Mesenteric fat pad (tissue), 1 donor: ENCODE results near the gene MINAR1. TPM values are rescaled to one million over a fixed set of nuclear protein-coding genes. Genes with fewer than 3 reads are reported as not detected.
A peak's percentile ranks its signal among the peaks of the same experiment; 100 is the strongest.

Source experiments
- DNase-seq: peaks from one replicate; pipeline ENCODE4 v3.0.0-alpha.2; 2020; ENCODE audit warnings: low spot score
- total RNA-seq: library from RNA; stranded (reverse); fragmentation: NEBNext Ultra II Directional; extraction: Animal tissue kit (Norgen Biotek cat#: 25700); gene quantifications from one replicate; pipeline ENCODE4 v1.2.1, GENCODE V29; 2021
- donor health status: DM: yes; HTN: yes; CAD: no.

Gene MINAR1
- total RNA-seq, 1 donor from 2014 or later = 0.45 TPM

DNA sequence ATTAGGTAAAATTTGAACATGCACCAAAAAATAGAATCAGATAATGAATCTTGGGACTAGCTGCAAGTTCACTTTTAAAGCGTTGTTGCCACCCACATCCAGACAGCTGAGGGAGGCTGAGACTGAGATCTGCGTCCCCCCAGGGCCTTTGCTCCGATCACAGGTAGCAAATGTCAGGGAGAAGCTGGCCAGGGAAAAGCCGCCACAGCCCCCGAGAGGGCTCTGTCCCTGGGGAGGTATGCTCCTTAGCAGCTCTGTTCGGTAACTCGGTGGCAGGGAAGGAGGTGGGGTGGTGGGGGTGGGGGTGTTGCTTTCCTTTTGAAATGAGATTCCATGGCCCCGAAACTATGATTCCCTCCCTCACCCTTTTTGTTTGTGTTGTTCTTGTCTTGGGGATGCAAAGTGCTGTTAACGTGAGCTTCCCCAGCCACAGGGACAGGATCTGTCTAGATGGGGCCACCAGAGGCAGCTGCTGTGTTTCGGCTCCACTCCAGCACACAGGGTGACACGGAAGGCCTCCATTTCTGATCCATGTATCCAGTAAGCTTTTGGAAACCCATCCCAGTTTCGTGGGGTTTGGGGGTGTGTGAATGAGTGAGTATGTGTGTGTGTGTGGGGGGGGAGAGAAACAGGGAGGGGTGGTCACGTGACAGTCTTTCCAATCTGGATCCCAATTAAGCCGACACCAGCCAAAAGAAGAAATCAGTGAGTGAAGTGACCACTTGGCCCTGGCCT lies 1.1 kb upstream of the MINAR1 start:
- DNase-seq = no peak

DNA sequence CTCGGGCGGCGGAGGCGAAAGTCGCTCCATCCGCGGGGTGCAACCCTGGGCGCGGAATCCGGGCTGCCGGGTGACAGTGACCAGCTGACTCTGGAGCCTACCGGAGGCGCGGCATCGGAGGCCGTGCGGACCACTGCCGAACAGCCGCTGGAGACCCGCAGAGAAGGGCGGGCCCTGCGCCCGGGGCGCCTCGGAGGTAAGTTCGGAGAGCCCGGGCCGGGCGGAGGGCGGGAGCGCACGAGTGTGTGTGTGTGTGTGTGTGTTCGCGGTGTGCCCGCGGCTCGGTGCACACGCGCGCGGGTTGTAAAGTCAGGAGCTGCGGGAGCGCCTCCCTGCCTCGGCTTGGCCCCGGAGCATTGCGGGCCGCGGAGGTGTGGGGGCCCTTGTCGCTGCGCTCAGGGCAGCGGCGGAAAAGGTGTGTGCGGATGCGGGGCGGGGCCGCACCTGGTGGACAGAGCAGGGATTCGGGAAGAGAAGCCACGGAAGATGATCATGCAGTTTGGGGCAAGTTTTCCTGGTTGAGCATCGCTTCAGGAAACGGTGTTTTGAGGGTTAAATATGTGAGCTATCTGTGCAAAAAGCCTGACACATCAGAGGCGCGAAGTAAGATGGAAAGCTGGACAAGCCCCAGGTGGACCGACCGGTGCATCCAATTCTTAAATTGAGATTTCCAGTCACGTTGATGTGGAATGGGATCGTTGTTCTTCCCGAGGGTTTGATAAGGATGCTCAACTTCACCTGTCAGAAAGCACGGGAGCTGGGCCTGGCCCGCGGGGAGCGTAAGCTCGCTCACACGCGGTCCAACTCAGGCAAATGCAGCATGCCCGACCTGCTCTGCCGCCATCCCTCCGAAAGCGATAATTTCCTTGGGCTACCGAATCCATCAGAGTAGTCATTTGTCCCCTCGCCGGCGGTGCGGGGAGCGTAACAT lies 474 bp downstream of the MINAR1 start:
- peak; percentile 88 for DNase-seq

DNA sequence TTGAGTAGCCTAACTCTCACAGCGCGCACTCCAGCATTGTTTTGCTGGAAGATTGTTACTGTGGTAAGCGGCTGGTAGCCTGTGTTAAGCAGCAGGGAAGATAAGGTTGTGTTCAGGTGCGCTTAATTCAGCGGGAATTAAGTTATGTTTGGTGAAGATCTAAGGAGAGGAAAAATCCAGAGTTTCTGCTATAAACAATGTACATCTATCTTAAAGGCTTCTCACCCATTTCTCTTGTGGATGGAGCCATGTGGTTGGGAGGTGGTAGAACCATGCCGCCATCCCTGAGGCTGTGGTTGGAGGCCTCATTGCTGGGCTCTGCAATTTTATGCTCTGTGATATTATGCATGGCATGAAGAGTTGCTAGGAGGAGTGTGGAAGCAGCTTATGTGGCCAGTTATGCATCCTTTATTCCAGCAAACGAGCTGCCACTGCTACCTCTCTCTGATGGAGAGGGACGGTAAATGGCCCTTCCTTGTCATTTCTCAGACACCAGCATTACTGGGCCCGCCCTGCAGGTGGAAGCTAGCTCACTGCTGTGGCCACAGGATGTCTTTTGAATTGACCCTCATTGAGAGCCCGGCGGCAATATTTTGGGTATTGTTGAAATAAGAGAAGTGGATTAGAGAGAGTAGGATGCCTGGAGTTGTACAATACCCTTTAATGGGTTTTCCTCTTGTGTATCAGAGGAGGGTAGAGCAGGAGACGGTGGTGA lies 1.3 kb downstream of the MINAR1 start:
- DNase-seq = no peak

DNA sequence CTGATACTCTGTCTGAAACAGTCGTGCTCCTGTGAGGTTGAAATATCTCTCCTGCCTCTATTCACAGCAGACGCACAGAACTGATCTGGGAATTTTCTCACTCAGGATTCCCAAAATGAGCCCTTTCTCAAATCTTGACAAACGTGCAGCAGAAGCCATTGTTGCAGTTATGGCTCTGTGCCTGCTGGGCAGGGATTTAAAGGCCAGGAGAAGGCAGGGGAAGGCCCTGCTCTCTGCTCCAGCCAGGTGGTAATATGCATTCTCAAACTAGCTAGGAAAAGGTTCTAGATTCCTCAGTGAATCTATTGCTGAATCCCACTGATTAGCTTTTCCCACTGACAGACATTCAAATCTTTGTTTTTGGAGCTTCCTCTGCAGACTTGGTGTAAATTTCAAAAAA lies 2.2 kb downstream of the MINAR1 start:
- no peak for DNase-seq

DNA sequence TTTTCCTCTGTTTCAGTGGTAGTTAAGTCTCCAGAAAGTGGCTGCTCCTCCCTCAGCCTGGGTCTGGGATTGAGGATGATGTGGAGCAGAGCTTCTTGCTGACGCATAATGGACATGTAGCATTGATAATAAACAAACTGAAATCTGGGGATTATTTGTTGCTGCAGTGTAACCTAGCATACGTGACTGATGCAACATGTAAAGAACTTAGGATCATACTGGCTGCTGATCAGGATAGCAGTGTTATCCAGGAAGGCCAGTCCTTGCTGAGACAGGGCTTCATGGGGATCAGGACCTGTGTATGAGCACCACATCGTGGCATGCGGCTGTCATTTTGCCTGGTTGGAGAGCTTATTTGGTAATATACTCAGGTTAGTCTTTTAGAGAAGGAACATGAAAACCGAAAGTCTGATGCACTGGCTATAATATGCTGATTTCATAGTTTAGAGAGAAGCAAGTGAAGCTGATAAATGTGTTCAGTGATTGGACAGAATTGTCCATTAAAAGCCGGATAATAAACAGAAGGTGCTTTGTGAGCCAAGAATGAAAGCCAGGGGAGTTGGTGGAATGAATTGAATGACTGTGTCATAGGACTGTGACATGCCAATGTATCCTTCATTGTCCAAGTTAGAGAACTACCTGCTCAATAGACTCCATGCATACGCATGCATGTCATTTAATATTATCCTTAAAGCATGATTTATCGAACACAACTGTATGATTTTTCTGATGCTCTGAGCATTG lies 4.1 kb downstream of the MINAR1 start:
- no peak for DNase-seq

DNA sequence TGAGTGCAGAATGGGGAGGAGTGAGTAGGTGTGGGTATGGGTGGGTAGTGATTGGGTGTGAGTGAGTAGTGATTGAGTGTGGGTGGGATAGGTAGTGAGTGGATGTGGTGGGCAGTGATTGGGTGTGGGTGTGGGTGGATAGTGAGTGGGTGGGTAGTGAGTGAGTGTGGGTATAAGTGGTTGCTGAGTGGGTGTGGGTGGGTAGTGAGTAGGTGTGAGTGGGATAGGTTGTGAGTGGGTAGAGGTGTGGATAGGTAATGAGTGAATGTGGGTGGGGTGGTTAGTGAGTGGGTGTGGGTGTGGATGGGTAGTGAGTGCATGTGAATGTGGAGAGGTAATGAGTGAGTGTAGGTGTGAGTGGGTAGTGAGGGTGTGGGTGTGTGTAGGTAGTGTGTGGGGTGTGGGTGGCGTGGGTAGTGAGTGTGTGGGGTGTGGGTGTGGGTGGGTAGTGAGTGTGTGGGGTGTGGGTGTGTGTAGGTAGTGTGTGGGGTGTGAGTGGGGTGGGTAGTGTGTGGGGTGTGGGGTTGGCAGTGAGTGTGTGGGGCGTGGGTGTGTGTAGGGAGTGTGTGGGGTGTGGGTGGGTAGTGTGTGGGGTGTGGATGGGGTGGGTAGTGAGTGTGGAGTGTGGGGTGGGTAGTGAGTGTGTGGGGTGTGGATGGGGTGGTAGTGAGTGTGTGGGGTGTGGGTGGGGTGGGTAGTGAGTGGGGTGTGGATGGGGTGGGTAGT lies 5.3 kb downstream of the MINAR1 start:
- DNase-seq = no peak

DNA sequence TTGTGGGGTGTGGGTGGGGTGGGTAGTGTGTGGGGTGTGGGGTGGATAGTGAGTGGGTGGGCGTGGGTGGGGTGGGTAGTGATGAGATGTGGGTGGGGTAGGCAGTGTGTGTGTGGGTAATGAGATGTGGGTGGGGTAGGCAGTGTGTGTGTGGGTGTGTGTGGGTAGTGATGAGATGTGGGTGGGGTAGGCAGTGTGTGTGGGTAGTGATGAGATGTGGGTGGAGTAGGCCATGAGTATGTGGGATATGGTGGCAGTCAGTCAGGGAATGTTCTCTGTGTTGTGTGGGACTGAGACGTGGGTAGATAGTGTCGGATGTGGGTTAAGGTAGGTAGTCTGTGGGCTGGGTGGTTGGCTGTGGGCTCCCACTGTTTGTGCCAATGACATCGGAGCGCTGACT lies 7.1 kb downstream of the MINAR1 start:
- DNase-seq = no peak

DNA sequence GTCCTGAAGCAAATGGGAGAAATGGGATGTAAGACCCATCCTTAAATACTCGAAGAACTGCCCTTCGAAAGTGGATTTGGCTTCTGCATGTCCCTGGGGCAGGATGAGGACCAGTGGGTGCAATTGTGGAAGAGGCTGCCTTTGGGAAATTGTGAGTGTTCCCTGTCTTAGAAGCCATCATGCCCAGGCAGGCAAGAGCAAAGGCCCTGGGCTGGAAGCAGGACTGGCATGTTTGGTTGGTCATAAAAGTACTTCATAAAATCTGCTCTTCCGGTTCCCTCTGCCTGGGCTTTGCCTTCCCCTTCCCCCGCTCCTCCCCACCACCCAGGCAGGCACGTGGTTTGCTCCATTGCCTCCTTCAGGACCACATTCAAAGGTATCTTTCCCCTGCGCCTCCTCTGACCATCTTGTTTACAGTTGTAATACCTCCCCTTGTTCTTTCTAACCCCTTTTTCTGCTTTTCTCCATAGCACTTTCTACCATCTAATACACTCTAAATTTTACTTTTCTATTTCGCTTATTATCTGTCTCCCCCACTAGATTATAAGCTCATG lies 8.3 kb downstream of the MINAR1 start:
- no peak for DNase-seq

DNA sequence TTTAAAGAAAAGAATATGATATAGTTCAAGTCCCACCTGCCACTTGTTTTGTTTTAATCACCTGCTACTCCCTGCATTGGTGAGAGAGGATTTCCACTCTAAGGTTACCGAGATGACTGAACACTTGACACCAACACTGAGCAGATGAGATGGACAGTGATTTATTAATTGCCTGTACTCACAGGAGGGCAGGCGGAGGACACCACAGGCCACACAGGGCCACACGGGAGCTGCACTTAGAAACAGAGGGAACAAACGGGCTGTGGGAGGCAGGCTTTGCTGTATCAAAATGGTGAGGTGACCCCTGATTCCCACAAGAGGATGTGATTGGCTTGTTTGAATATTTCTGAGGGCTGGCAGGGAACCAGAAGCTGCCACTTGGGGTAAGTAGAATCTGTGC lies 10.8 kb downstream of the MINAR1 start:
- no peak for DNase-seq

DNA sequence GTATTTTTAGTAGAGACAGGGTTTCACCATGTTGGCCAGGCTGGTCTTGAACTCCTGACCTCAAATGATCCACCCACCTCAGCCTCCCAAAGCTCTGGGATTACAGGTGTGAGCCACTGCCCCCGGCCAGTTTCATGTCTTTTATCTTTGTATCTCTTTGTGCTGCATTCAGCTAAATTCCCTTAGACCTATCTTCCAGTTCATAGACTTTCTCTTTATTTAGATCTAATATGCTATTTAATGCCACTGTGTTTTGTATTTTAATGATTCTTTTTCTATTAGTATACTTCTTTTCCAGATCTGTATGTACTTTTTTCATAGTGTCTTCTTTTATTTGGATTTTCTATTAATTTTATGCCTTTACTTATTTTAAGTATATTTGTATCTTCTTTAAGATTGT lies 14.9 kb downstream of the MINAR1 start:
- no peak for DNase-seq

DNA sequence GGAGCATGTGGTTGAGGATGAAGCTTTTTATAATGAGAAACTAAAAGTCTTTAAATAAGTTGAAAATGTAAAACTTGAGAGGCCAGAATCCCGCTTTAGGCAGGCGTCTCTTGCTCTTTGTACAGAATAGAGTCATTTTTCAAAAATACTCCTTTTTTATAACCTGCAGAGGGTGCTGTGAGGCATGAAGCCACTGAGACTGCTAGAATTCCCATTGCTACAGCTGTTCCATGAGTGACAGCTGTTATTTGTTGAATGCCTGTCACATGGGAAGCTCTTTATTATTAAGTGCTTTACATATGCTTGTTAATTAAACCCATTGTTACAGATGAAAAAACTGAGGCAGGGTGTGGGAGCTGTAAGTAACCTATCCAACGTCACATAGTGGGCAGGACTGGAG lies 18.5 kb downstream of the MINAR1 start:
- no peak for DNase-seq

DNA sequence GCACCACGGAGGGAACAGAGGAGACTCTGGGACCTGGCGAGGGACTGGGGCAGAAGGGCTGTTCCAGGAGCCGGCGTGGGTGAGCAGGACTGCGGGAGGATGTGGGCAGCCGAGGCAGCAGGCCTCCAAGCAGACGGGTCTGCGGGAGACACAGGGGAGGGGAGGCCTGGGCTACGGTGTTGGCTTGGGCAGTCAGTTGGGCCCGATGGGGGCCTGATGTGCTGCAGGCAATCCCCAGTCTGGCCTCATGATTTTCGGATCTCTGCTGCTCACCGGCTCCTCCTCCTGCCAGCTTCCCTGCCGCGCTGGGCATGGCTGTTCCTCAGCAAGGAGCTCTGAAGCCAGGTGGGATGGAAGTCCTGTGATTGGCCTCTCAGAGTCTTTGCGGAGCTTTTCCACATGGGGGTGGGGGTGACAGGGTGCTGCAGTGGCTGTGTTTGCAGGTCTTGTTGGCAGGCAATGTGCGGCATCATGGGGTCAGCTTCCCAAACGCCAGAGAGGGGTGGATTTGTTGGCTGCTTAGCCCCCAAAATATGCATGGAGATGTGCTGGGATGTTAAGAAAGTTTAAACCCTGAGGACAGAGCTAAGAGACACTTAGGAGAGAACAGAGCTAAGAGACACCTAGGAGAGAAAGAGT lies 19.3 kb downstream of the MINAR1 start:
- DNase-seq = no peak

DNA sequence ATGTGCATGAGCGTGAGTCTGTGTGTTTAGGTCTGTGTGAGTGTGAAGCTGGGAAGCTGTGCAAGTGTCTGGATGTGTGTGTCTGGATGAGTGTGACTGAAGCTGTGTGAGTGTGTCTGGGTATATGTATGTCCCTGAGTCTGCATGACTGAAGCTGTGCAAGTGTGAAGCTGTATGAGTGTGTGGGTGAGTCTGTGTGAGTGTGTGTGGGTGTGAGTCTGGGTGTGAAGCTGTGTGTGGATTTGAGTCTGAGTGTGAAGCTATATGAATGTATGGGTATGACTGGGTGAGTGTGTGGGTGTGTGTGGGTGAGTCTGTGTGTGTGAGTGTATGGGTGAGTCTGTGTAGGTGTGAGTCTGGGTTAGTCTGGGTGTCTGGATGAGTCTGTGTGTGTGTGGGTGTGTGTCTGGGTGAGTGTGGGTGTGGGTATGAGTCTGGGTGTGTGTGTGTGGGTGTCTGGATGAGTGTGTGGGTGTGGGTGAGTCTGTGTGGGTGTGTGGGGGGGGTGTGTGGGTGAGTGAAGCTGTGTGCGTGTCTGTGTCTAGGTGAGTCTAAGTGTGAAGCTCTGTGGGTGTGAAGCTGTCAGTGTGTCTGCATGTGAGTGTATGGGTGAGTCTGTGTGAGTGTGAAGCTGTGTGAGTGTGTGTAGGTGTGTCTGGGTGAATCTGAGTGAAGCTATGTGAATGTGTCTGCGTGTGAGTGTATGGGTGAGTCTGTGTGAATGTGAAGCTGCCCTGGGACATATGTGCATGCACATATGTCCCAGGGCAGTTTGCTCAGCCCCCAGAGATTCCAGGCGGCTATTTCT lies 20.3 kb downstream of the MINAR1 start:
- no peak for DNase-seq

DNA sequence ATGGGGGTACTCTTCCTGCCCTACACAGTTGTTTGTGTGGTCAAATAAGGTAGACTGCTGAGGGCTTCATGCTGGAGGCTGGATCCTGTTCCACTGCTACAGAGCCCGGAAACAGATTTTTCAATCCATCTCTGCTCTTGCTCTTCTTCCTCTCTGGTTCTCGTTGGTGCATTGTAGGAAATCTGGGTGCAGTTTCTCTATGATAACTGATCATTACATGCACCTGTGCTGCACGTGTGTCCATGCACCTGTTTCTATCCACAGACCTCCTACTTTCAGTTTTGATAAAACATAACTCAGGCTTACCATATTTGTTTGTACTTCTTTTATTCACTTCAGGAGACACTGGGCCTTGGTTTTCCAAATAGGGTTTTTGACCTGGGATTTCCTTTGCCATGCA lies 21.3 kb downstream of the MINAR1 start:
- no peak for DNase-seq

DNA sequence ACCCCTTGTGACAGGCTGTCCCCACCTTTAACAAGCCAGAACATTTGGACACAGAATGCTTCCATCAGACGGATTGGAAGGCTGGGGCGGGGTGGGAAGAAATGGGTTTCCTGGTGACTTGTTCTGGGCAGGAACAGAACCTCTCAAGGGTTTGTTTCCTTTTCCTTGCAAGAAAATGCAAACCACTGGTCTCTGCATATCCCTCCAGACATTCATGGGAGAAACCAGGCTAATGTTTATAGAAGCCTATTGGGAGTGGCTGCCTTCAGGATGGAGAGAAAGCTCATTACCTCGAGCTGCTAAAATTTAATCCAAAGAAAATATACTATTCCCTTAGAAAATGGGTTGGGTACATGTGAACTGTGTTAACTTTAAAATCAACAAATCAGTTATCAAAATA lies 21.9 kb downstream of the MINAR1 start:
- no peak for DNase-seq

DNA sequence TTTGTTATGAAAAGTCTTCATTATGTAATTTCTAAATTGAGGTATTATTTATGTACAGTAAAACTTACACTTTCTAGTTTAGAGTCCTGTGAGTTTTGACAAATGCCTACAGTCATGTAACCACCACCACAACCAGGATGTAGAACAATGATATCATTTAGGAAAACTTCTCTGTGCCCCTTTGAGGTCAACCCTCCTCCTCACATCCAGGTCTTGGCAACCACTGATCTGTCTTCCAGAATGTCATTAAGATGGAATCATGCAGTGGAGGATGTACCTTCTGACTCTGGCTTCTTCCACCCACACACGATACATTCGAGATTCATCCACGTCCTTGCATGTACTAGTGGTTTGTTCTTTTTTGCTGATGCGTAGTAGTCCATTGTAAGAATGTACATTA lies 23.2 kb downstream of the MINAR1 start:
- no peak for DNase-seq

DNA sequence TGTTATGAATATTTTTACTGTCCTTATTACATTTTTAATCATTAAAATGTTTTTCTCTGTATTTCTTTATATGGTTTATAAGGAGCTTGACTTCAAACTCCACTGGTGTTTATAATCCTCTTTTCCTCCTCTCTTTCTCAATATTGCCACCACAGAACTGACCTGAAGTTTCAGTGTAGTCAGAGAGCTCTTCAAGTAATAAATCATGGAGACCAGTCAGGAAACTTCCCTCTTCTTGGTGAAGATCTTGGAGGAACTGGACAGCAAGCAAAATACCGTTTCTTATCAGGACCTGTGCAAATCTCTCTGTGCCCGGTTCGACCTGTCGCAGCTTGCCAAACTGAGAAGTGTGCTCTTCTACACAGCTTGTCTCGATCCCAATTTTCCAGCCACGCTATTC lies 23.8 kb downstream of the MINAR1 start:
- no peak for DNase-seq

DNA sequence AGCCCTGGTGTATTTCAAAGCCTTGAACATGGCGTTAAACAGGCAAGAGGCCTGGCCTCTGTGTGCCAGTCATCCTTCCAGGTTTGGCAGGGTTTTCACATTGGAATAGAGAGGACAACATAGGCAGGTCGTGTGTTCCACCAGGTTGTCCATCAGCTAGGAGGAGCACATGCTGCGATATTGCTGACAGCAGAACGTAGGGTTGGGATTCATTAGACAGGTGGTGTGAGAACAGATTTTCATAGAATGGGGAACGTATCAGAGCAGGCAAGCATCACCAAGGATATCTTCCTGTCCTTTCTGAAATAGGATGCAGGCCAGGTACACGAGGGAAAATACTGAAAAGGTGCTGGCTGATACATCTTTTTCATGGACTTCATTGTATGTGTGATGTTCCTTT lies 26.4 kb downstream of the MINAR1 start:
- DNase-seq = no peak

DNA sequence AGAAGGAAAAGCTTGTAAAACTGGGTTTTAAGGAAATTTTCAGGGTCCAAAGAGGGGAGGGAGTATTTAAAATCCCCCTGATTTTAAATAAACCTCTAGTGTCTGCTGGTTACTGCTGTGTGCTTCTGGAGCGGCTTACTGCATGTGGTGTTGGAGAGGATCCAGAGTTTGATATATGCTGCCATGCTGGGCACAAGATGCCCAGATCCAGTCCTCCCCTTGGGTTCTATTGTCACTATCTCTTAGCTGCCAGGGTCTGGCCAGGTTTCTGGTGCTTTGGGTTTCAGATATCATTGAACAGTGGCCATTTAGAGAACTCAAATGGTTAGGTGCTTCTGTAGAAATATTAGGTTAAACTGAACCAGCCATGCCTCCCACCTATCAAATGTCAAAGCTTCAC lies 27.5 kb downstream of the MINAR1 start:
- DNase-seq = no peak
